Superior temporal gyrus (tissue), 1 donor: ENCODE data around the gene GNB1L.

Experiments
- DNase-seq: peaks from one replicate; pipeline ENCODE4 v3.0.0-alpha.2; 2016; ENCODE audit errors: extremely low spot score

The GNB1L gene

GRCh38 chr22:19823191-19823901, 31.3 kb downstream of the GNB1L start:
- no peak for DNase-seq

- no peak for DNase-seq
Observed at GRCh38 chr22:19822301-19823117, 32.2 kb downstream of the GNB1L start.

GRCh38 chr22:19821523-19822300, 33.0 kb downstream of the GNB1L start:
- no peak for DNase-seq

- no peak for DNase-seq
Observed at GRCh38 chr22:19820880-19821522, 33.7 kb downstream of the GNB1L start.

GRCh38 chr22:19819911-19820879, 34.5 kb downstream of the GNB1L start:
- DNase-seq: no peak

- no peak for DNase-seq
Observed at GRCh38 chr22:19819208-19819910, 35.3 kb downstream of the GNB1L start.

GRCh38 chr22:19818324-19819207, 36.1 kb downstream of the GNB1L start:
- DNase-seq: no peak

- DNase-seq: no peak
Observed at GRCh38 chr22:19816372-19817119, 38.1 kb downstream of the GNB1L start.

GRCh38 chr22:19815823-19816290, 38.8 kb downstream of the GNB1L start:
- DNase-seq: no peak

- no peak for DNase-seq
Observed at GRCh38 chr22:19815093-19815822, 39.4 kb downstream of the GNB1L start.

- no peak for DNase-seq
Observed at GRCh38 chr22:19814428-19814827, 40.2 kb downstream of the GNB1L start.

- DNase-seq: no peak
Observed at GRCh38 chr22:19812910-19813309, 41.8 kb downstream of the GNB1L start.

GRCh38 chr22:19811811-19812771, 42.6 kb downstream of the GNB1L start:
- no peak for DNase-seq

GRCh38 chr22:19811211-19811621, 43.5 kb downstream of the GNB1L start:
- no peak for DNase-seq

GRCh38 chr22:19810381-19811201, 44.1 kb downstream of the GNB1L start:
- no peak for DNase-seq
